HEK293 (cell line): ENCODE results near the gene STARD10.

Source experiments
- ATF2 ChIP-seq: fragments of 450-650 bp; formaldehyde crosslinking; IDR thresholded peaks from 2 replicates; pipeline ENCODE4 v1.5.1; 2016; ENCODE audit warnings: missing biosample characterization, missing genetic modification characterization, low read depth
- ELK4 ChIP-seq: IDR thresholded peaks from 2 replicates; pipeline ENCODE4 v1.6.1; 2011; ENCODE audit warnings: mild to moderate bottlenecking, low read depth, low read length, borderline replicate concordance
- IKZF3 ChIP-seq: fragments of 450-650 bp; IDR thresholded peaks from 2 replicates; pipeline ENCODE4 v1.5.0; 2018; ENCODE audit warnings: missing biosample characterization, mild to moderate bottlenecking, missing genetic modification characterization, moderate library complexity
- INSM2 ChIP-seq: fragments of 450-650 bp; formaldehyde crosslinking; IDR thresholded peaks from 2 replicates; pipeline ENCODE4 v1.5.1; 2016; ENCODE audit warnings: missing biosample characterization, missing genetic modification characterization
- OSR2 ChIP-seq: fragments of 450-650 bp; formaldehyde crosslinking; IDR thresholded peaks from 2 replicates; pipeline ENCODE4 v1.5.1; 2016; ENCODE audit warnings: missing biosample characterization, missing genetic modification characterization
- PRDM2 ChIP-seq: fragments of 450-650 bp; formaldehyde crosslinking; IDR thresholded peaks from 2 replicates; pipeline ENCODE4 v1.5.1; 2016; ENCODE audit warnings: missing biosample characterization, missing genetic modification characterization, borderline replicate concordance
- REST ChIP-seq: fragments of 450-650 bp; formaldehyde crosslinking; IDR thresholded peaks from 2 replicates; pipeline ENCODE4 v1.5.1; 2016; ENCODE audit warnings: missing biosample characterization, missing genetic modification characterization
- SETDB1 ChIP-seq: IDR thresholded peaks from one replicate; pipeline ENCODE4 v1.6.1; 2017; ENCODE audit warnings: mild to moderate bottlenecking, low read length, moderate library complexity, mixed read lengths; ENCODE audit not compliant: insufficient read length
- SP7 ChIP-seq: fragments of 450-650 bp; formaldehyde crosslinking; IDR thresholded peaks from 2 replicates; pipeline ENCODE4 v1.5.1; 2016; ENCODE audit warnings: missing biosample characterization, missing genetic modification characterization
- ZBTB10 ChIP-seq: fragments of 450-650 bp; formaldehyde crosslinking; IDR thresholded peaks from 2 replicates; pipeline ENCODE4 v1.5.1; 2016; ENCODE audit warnings: missing biosample characterization, missing genetic modification characterization
- ZBTB48 ChIP-seq: fragments of 450-650 bp; formaldehyde crosslinking; IDR thresholded peaks from 2 replicates; pipeline ENCODE4 v1.5.1; 2016; ENCODE audit warnings: missing biosample characterization, missing genetic modification characterization
- ZNF112 ChIP-seq: fragments of 450-650 bp; formaldehyde crosslinking; IDR thresholded peaks from 2 replicates; pipeline ENCODE4 v1.5.0; 2017; ENCODE audit warnings: missing biosample characterization, missing genetic modification characterization
- ZNF18 ChIP-seq: fragments of 450-650 bp; formaldehyde crosslinking; IDR thresholded peaks from 2 replicates; pipeline ENCODE4 v1.5.1; 2016; ENCODE audit warnings: missing biosample characterization, missing genetic modification characterization
- ZNF214 ChIP-seq: fragments of 450-650 bp; formaldehyde crosslinking; IDR thresholded peaks from 2 replicates; pipeline ENCODE4 v1.5.1; 2017; ENCODE audit warnings: missing biosample characterization, mild to moderate bottlenecking, missing genetic modification characterization, borderline replicate concordance
- ZNF24 ChIP-seq: fragments of 450-650 bp; formaldehyde crosslinking; IDR thresholded peaks from 2 replicates; pipeline ENCODE4 v1.5.1; 2016; ENCODE audit warnings: missing biosample characterization, missing genetic modification characterization
- ZNF426 ChIP-seq: fragments of 450-650 bp; formaldehyde crosslinking; IDR thresholded peaks from 2 replicates; pipeline ENCODE4 v1.5.1; 2017; ENCODE audit warnings: missing biosample characterization, missing genetic modification characterization, mild to moderate bottlenecking, inconsistent platforms, moderate library complexity
- ZNF549 ChIP-seq: fragments of 450-650 bp; IDR thresholded peaks from 2 replicates; pipeline ENCODE4 v1.5.1; 2018; ENCODE audit warnings: missing biosample characterization, missing genetic modification characterization, mild to moderate bottlenecking, inconsistent platforms, moderate library complexity
- ZNF580 ChIP-seq: fragments of 450-650 bp; formaldehyde crosslinking; IDR thresholded peaks from 2 replicates; pipeline ENCODE4 v1.5.1; 2016; ENCODE audit warnings: missing biosample characterization, missing genetic modification characterization
- ZNF621 ChIP-seq: fragments of 450-650 bp; formaldehyde crosslinking; IDR thresholded peaks from 2 replicates; pipeline ENCODE4 v1.5.1; 2017; ENCODE audit warnings: missing biosample characterization, missing genetic modification characterization
- ZNF670 ChIP-seq: fragments of 450-650 bp; formaldehyde crosslinking; IDR thresholded peaks from 2 replicates; pipeline ENCODE4 v1.5.1; 2016; ENCODE audit warnings: missing biosample characterization, missing genetic modification characterization, low read depth

STARD10 gene

GRCh38 chr11:72813740-72814285 is 20.0 kb upstream of the STARD10 start (continued):
- TF ChIP-seq ZNF112 (no peak), ZNF549 (no peak), ZNF426 (tag by site-specific recombination) (no peak), ELK4 (no peak), PRDM2 (tag by site-specific recombination) (no peak), ZNF670 (tag by site-specific recombination) (no peak), IKZF3 (tag by site-specific recombination) (no peak), ZNF24 (tag by site-specific recombination) (no peak; the same call in 1 of the 2 replicates), SETDB1 (no peak), ZNF621 (tag by site-specific recombination) (no peak), ATF2 (no peak), ZNF580 (tag by site-specific recombination) (no peak), INSM2 (tag by site-specific recombination) (no peak), SP7 (peak; percentile 55), ZNF18 (no peak), OSR2 (tag by site-specific recombination) (no peak), ZBTB10 (tag by site-specific recombination) (no peak), ZNF214 (tag by site-specific recombination) (no peak), REST (tag by site-specific recombination) (peak; percentile 46; the same call in 1 of the 2 replicates), ZBTB48 (tag by site-specific recombination) (peak; percentile 75)
